HG03039 (cell line): Measurements from ENCODE around the gene CD74.

ENCODE experiments used
- ATAC-seq: cut with Tn5 transposase; IDR thresholded peaks from one replicate; pipeline ENCODE4 v1.9.1; 2021; ENCODE audit warnings: mild to moderate bottlenecking, moderate library complexity; ENCODE audit not compliant: unreplicated experiment

Gene CD74

GRCh38 chr5:150368526-150368925 lies 44.2 kb downstream of the CD74 start:
- ATAC-seq: no peak

- ATAC-seq: no peak
Observed at GRCh38 chr5:150364004-150364403, 48.7 kb downstream of the CD74 start.

GRCh38 chr5:150363185-150363584 lies 49.5 kb downstream of the CD74 start:
- ATAC-seq: no peak

- no peak for ATAC-seq
Observed at GRCh38 chr5:150361301-150361700, 51.4 kb downstream of the CD74 start.

GRCh38 chr5:150358261-150359095 lies 54.2 kb downstream of the CD74 start:
- ATAC-seq: no peak

GRCh38 chr5:150357326-150358260 lies 55.1 kb downstream of the CD74 start, which contains the start of gene TCOF1:
TCOF1 (plus strand) TSS chr5:150357697; CDS start chr5:150357747, 50 bp downstream.
- ATAC-seq: peak; percentile 84

GRCh38 chr5:150356575-150357294 lies 56.0 kb downstream of the CD74 start:
- ATAC-seq: no peak

- ATAC-seq: no peak
Observed at GRCh38 chr5:150355791-150356190, 56.9 kb downstream of the CD74 start.

- no peak for ATAC-seq
Observed at GRCh38 chr5:150353032-150353675, 59.6 kb downstream of the CD74 start.

GRCh38 chr5:150352244-150353031 lies 60.3 kb downstream of the CD74 start:
- no peak for ATAC-seq
